Gastrocnemius medialis (tissue), 4 donors: ENCODE results near the gene ASAP2.

Source experiments
- CTCF ChIP-seq, 5 experiments: fragments of 450-650 bp in 3 of 5; fragments of 200-600 bp in 2 of 5; sonication (generic) in 2 of 5; IDR thresholded peaks in 4 of 5; conservative IDR thresholded peaks in 1 of 5; 1 replicate in 4 of 5; 2 replicates in 1 of 5; pipeline ENCODE4 v1.5.1; 2016 to 2019; ENCODE audit warnings: antibody characterized with exemption in 5 of 5, mild to moderate bottlenecking in 3 of 5, moderate library complexity in 3 of 5
- POLR2A ChIP-seq, 2 donors: fragments of 450-650 bp; IDR thresholded peaks; one replicate each; pipeline ENCODE4 v1.6.1; 2017; ENCODE audit warnings: antibody characterized with exemption in 2 of 2, mild to moderate bottlenecking in 2 of 2, moderate library complexity in 2 of 2

GRCh38 chr2:9398881-9399780 lies 192.5 kb downstream of the ASAP2 start:
- TF ChIP-seq CTCF (IDR thresholded peaks at IDR 0.05 in 4 of 5, conservative IDR thresholded peaks at IDR 0.05 in 1 of 5) = no peak
- TF ChIP-seq POLR2A (IDR thresholded peaks at IDR 0.05) = peak in 1 of 2 donors; percentile 9
